Stimulated activated CD4-positive, alpha-beta T cell treated with anti-CD3 and anti-CD28 coated beads, Interleukin-15, amount 100 ng/mL, for 1 hour (primary cell): Measurements from ENCODE around the gene ABHD6.
"Not testable (repeated sequence)": the region's sequence is repeated elsewhere in the genome, so short reads cannot be mapped to it uniquely, and the experiment has no call there.

ENCODE experiments used
- DNase-seq, 2 donors: peaks; one replicate each; pipeline ENCODE4 v3.0.0-alpha.2; 2020; ENCODE audit warnings: low read depth in 1 of 2, low spot score in 1 of 2

The ABHD6 gene

GRCh38 chr3:58271901-58272501, 34.4 kb downstream of the ABHD6 start:
- no peak for DNase-seq

DNA sequence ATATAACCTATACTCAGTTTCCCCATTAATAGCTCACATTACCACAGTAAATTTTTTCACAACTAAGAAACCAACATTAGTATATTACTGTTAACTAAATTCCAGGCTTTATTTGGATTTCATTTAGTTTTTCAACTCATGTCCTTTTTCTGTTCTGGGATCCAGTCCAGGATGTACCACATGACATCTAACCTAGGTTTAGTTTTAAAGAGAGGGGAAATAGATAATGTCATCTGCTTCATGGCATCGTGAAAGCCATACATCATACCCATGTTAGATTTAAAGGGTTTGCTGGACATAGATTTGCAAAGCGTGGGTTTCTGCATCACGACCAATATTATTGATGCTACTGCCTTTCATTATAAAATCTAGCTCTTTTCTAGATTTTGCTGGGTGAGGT, 35.3 kb downstream of the ABHD6 start:
- no peak for DNase-seq

- not testable (repeated sequence) for DNase-seq
Observed at GRCh38 chr3:58273362-58273761, 35.8 kb downstream of the ABHD6 start.

- DNase-seq, result no peak
Observed at GRCh38 chr3:58274027-58274614, 36.5 kb downstream of the ABHD6 start.

GRCh38 chr3:58281069-58281468, 43.5 kb downstream of the ABHD6 start:
- DNase-seq, result no peak

DNA sequence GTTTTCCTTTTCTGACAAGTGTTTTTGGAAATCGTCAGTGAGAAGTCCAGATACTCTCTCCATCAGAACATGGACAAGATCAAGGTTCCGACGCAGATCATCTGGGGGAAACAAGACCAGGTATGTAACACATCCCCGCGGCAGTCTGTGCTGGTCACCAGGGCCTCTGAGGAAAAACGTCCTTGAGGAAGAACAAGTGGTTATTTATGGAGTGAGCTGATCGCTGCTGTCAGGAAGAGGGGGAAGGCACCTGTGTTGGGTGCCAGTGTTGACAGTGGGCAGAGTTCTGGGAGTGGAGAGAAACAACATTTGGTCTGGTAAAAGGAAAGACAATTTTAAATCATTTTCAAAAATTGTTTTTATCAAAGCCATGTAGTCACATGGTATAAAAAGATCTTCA, 47.7 kb downstream of the ABHD6 start:
- DNase-seq, result no peak

DNA sequence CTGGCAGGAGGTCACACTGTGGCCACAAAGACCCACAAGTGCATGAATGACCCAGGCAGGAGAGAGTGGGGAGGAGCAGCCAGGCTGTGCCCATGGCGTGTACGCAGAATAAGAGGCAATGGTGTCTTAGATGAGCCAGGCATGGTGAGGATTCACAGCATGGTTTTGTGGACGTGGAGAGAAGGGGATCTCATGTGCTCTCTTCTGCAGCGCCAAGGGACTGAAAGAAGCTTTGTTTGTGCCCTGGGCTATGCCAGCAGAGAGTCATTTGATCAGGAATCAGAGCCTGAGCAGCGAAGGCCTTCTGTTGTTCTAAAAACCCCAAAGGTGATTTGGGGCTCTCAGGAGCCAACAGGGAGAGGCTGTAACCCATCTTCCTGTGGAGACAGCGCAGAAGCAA, 49.8 kb downstream of the ABHD6 start:
- no peak for DNase-seq

DNA sequence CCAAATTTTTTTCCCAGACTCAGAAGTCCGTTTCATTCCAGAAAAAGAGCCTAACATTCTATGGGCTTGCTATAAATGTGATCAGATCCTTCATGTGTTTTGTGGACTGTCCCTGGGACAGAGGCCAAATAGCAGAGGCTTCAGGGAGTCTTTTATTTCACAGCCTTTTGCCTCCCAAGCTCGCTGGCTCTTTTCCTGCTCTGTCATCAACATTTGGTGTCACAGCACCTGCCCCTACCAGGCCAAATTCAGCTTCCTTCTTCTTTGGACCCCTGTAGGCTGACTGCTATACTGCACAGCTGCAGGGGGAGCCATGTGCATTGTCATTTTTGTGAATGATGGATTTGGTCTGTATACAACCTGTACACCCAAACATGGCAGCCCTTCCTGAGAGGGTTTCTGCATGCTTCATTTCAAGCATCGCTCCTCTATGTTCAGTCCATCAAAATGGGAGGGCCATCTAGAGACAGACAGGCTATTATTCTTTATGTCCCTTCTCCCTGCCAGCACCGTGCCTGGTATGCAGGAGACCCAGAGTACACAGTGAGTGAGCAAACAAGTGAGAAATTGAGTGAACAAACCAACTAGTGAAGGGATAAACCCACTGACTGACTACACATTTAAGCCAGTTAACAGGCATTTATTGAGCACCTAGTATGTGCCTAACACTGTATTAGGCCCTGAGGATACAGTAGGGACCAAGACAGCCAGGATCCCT, 50.6 kb downstream of the ABHD6 start:
- DNase-seq, result no peak

GRCh38 chr3:58288964-58289613, 51.5 kb downstream of the ABHD6 start:
- not testable (repeated sequence) for DNase-seq

DNA sequence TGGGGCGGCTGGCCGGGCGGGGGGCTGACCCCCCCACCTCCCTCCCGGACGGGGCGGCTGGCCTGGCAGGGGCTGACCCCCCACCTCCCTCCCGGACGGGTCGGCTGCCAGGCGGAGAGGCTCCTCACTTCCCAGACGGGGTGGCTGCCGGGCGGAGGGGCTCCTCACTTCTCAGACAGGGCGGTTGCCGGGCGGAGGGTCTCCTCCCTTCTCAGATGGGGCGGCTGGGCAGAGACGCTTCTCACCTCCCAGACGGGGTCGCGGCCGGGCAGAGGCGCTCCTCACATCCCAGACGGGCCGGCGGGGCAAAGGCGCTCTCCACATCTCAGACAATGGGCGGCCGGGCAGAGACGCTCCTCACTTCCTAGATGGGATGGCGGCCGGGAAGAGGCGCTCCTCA, 52.9 kb downstream of the ABHD6 start:
- DNase-seq, result not testable (repeated sequence)

DNA sequence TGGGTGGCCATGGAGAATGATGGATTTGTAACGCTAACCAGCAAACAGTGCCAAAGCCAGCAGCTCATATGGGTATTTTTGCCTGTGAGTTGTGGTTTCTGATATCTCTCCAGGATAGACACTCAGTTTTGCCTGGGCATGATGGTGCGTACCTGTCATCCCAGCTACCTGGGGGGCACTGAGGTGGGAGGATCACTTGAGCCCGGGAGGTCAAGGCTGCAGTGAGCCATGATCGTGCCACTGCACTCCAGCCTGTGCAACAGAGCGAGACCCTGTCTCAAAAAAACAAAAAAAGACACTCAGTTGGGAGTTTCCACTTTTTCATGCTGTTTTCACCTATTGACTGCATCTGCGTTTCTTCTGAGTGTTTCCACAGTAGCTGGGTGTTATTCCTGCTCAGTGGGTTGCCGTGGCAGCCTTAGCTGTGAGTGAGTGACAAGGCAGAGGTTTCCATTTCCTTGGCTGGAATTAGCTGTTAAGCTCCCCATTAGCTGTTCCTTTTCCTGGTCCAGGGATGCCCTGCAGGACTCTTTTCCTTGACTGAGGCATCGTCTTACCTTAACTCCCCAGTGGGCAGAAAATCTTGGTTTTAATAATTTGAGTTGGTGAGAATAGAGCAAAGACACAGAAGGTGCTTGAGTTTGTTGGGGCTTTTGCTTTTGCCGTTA, 54.2 kb downstream of the ABHD6 start:
- DNase-seq, result no peak

DNA sequence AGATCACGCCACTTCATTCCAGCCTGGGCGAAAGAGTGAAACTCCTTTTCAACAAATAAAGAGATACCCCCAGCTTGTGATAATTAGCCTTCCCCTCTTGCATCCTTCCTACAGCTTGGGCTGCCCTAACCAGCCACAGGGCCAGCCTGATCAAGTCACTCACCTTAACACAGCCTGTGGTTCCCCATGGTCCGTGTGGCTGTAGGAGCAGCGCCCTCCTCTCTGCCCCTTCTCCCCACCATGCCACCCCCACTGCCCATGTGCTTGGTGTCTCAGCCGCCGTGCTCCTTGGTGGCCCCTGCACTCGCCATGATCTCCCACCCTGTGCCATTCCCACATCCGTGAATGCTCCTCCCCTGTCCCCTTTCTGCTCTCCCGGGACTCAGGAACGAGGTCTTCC, 55.3 kb downstream of the ABHD6 start:
- DNase-seq, result no peak

DNA sequence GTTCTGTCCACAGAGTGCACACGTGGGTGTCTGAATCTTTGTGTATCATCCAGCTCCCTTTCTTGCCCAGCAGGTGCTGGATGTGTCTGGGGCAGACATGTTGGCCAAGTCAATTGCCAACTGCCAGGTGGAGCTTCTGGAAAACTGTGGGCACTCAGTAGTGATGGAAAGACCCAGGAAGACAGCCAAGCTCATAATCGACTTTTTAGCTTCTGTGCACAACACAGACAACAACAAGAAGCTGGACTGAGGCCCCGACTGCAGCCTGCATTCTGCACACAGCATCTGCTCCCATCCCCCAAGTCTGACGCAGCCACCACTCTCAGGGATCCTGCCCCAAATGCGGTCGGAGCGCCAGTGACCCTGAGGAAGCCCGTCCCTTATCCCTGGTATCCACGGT, 55.9 kb downstream of the ABHD6 start:
- DNase-seq, result no peak

DNA sequence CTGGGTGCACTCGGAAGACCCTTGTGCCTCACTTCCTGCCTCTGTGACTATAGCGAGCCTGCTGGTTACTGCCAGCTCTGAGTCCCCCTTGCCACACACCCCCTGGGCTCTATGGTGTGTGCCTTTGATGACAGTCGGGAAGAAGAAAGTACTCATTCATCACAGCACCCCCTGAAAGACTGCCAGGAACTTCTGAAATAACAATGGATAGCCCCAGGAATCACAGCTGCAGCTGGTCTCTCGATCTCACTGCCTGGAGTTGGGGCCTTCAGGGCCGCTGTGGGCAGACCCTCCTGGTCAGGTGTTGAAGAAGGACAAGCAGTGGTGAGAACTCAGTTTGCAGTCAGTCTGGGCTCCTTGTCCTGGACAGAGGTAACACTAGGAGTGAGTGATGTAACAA, 58.7 kb downstream of the ABHD6 start:
- DNase-seq, result no peak

- DNase-seq, result no peak
Observed at GRCh38 chr3:58296843-58297242, 59.3 kb downstream of the ABHD6 start.

DNA sequence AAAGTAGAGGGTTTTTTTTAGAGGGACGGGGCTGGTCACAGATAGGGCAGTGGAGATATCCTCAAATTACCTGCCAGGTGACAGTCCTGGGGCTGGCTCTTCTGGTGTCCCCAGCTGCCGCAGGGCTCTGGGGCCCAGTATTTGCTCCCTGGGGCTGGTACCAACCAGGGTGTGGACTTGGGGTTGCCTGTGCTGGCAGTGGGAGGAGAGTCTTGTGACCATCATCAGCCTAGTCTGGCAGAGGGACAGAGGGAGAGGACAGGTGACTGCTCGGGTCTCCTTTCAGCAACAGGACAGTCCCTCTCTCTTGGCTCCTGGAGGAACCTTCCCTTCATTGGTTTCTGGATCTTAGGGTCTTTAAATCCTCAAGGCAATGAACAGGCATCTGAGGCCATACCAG, 60.6 kb downstream of the ABHD6 start:
- DNase-seq, result no peak

DNA sequence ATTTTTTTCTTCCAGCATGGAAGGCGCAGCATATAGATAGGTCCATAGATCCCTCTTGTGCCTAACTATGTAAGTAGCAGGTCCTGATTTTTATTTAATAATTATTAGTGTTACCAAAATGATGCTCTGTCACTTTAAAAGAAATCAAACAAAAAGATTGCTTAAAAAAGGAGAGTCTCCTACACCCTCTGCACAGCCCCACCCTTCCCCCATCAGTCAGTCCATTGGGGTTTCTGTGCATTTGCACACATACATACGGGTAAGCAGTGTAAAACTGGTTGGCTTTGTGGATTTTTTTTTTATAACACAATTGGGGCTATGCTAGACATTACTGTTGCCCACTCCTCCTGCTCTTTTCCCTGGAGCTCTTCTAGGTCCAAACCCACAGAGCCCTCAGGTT, 61.5 kb downstream of the ABHD6 start:
- no peak for DNase-seq

GRCh38 chr3:58299839-58300516, 62.4 kb downstream of the ABHD6 start:
- no peak for DNase-seq

DNA sequence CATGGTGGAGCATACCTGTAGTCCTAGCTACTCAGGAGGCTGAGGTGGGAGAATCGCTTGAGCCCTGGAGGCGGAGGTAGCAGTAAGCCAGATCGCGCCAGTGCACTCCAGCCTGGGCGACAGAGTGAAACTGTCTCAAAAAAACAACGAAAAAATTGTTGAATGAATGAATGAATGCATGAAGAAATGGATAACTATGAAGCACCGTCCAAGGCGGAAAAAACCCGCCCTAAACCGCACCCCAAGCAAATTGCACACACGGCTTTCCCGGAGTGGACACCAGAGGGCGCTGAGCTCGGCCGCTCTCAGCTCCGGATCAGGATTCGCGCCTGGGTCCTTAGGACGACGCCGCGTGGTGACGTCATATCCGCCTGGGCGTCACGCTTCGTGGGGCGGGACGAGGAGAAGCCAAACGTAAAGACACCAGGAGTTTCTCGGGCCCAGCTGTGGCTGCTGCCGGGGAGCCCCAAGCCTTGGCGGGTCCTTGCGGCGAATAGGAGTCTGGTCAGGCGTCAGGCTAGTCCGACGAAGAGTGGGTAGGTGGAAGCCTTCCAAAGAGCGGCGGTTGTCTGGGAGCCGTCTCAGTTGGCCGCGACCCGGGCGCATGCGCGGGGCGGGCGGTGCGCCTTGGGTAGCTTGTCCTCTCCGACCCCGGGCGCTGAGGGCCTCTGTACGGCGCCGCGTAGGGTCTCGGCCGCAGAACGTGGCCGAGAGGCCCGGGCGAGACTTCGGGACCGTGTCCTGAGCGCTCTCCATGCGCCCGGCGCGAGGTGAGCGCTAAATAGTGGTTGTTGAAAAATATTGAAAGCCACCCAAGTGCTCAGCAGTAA, 68.5 kb downstream of the ABHD6 start, which contains the start of the genes HTD2 and RPP14:
HTD2 (plus strand) TSS at position 639 of the 830 bp plus-strand sequence. CDS start 11,094 bp downstream, outside the sequence.
RPP14 (plus strand) TSS at position 364 of the 830 bp plus-strand sequence. CDS start 4,085 bp downstream, outside the sequence.
- DNase-seq, result peak; percentile 94 to 98
